Endothelial cell of umbilical vein (primary cell): ENCODE data around the gene ECM2. TPM values are rescaled to one million over a fixed set of nuclear protein-coding genes. Genes with fewer than 3 reads are reported as not detected.

Experiments
- BruUV-seq: library from RNA; stranded (reverse); fragments of 400-500 nt; replicated peaks from 2 replicates; lab custom pipeline; 2021; lab: Mats Ljungman, UMichigan
- CTCF ChIA-PET: fragments of 300-600, 350-600 bp; sonication (Branson Sonifier 250); formaldehyde crosslinking; loops from one replicate; lab custom pipeline; 2021; ENCODE audit warnings: antibody characterized with exemption, inconsistent platforms; lab: Charles Lee
- POLR2A ChIA-PET: fragments of 300-600, 350-600 bp; sonication (Branson Sonifier 250); formaldehyde crosslinking; loops from one replicate; lab custom pipeline; 2021; ENCODE audit warnings: antibody characterized with exemption, inconsistent platforms; lab: Charles Lee
- DNase-seq: peaks from one replicate; pipeline ENCODE4 v3.0.0-alpha.2; 2011; ENCODE audit warnings: low read depth, low spot score
- FAIRE-seq: peaks from 2 replicates; lab custom pipeline; 2011; peaks lifted over from hg19 to GRCh38; lab: Jason Lieb, UNC
- H2AFZ ChIP-seq: 2 replicates; pipeline ENCODE4 v1.6.0; 2012; ENCODE audit warnings: low read depth, low read length, control low read depth, inconsistent platforms
- H3K27ac ChIP-seq: 2 replicates; pipeline ENCODE4 v1.5.1; 2011; ENCODE audit warnings: low read depth, mild to moderate bottlenecking, control low read depth, low read length, moderate library complexity; ENCODE audit not compliant: insufficient read depth
- H3K27me3 ChIP-seq, 2 experiments: 2 replicates each; pipeline versions ENCODE4 v1.6.0 to v1.6.1; 2011; ENCODE audit warnings: low read length in 2 of 2, mixed read lengths in 1 of 2; ENCODE audit not compliant: control insufficient read depth in 2 of 2, insufficient read depth in 2 of 2
- H3K36me3 ChIP-seq, 2 experiments: 2 replicates in 1 of 2; 3 replicates in 1 of 2; pipeline ENCODE4 v1.5.1; 2011; ENCODE audit warnings: low read length in 2 of 2, mild to moderate bottlenecking in 1 of 2, moderate library complexity in 1 of 2; ENCODE audit not compliant: control insufficient read depth in 2 of 2, insufficient read depth in 2 of 2; ENCODE audit errors: extremely low read depth in 1 of 2
- H3K4me1 ChIP-seq: 3 replicates; pipeline ENCODE4 v1.5.1; 2011; ENCODE audit warnings: mild to moderate bottlenecking, low read length; ENCODE audit not compliant: control insufficient read depth, insufficient read depth; ENCODE audit errors: extremely low read depth
- H3K4me2 ChIP-seq: 2 replicates; pipeline ENCODE4 v1.6.1; 2011; ENCODE audit warnings: low read length, control low read depth, mixed read lengths; ENCODE audit not compliant: insufficient read depth
- H3K4me3 ChIP-seq, 3 experiments: fragments of 200-600 bp in 1 of 3; sonication (generic), shearing (Covaris generic) in 1 of 3; replicated peaks in 1 of 3; 2 replicates each; pipeline ENCODE4 v1.5.1; 2011 to 2016; ENCODE audit warnings: control low read depth in 3 of 3, low read length in 3 of 3, mild to moderate bottlenecking in 2 of 3, inconsistent platforms in 1 of 3, low read depth in 1 of 3, moderate library complexity in 1 of 3; ENCODE audit not compliant: insufficient read depth in 1 of 3
- H3K79me2 ChIP-seq: 2 replicates; pipeline ENCODE4 v1.6.0; 2012; ENCODE audit warnings: low read length, inconsistent platforms; ENCODE audit not compliant: control insufficient read depth, insufficient read depth
- H3K9ac ChIP-seq: replicated peaks from 2 replicates; pipeline ENCODE3; 2011; ENCODE audit warnings: low read length, control low read depth; ENCODE audit not compliant: insufficient read depth; ENCODE audit errors: extremely low read depth
- H3K9me1 ChIP-seq: replicated peaks from 3 replicates; pipeline ENCODE4 v1.6.0; 2011; ENCODE audit warnings: mild to moderate bottlenecking, low read length; ENCODE audit not compliant: control insufficient read depth, insufficient read depth; ENCODE audit errors: extremely low read depth
- H3K9me3 ChIP-seq: replicated peaks from 2 replicates; pipeline ENCODE4 v1.5.1; 2012; ENCODE audit warnings: low read length, inconsistent platforms; ENCODE audit not compliant: control insufficient read depth, insufficient read depth
- H4K20me1 ChIP-seq: replicated peaks from 2 replicates; pipeline ENCODE3; 2011; ENCODE audit warnings: mild to moderate bottlenecking, low read length; ENCODE audit not compliant: control insufficient read depth, insufficient read depth; ENCODE audit errors: extremely low read depth
- CTCF ChIP-seq, 2 donors: IDR thresholded peaks; 1 replicate in 1 of 2; 2 replicates in 1 of 2; pipeline ENCODE4 v1.5.1; 2011; ENCODE audit warnings: low read length in 2 of 2, mild to moderate bottlenecking in 2 of 2, moderate library complexity in 2 of 2, control low read depth in 1 of 2, inconsistent platforms in 1 of 2, low read depth in 1 of 2; ENCODE audit not compliant: insufficient read depth in 1 of 2; ENCODE audit errors: extremely low read depth in 1 of 2
- EZH2 ChIP-seq: IDR thresholded peaks from 2 replicates; pipeline ENCODE4 v1.6.1; 2012; ENCODE audit warnings: borderline replicate concordance, low read depth, mild to moderate bottlenecking, moderate library complexity, low read length, inconsistent platforms; ENCODE audit not compliant: severe bottlenecking
- GATA2 ChIP-seq: IDR thresholded peaks from 2 replicates; pipeline ENCODE4 v1.7.0; 2011; ENCODE audit warnings: low read depth, mild to moderate bottlenecking, moderate library complexity, mixed read lengths, low read length; ENCODE audit not compliant: insufficient read length, insufficient read depth
- MAX ChIP-seq: IDR thresholded peaks from 2 replicates; pipeline ENCODE4 v1.6.1; 2011; ENCODE audit not compliant: insufficient read depth, insufficient read length
- MYC ChIP-seq: IDR thresholded peaks from one replicate; pipeline ENCODE4 v1.6.1; 2011; ENCODE audit warnings: mild to moderate bottlenecking, low read depth, low read length
- dilution Hi-C: fragments of 300-500 bp; cut with MboI; formaldehyde crosslinking; loops from one replicate; pipeline ENCODE4 v1.15.0; 2019; ENCODE audit warnings: low sequenced_read_pairs; ENCODE audit not compliant: extremely low pct_ligation_motif_present
- intact Hi-C: fragments of 100-400 bp; cut with micrococcal nuclease; formaldehyde crosslinking; loops from one replicate; pipeline ENCODE4 v1.10.0; 2022
- polyA plus RNA-seq, 4 experiments: library from polyadenylated mRNA; depleted of rRNA in 3 of 4; stranded (reverse) in 3 of 4; unstranded in 1 of 4; fragments of >200 nt; gene quantifications; 2 replicates each; pipeline versions ENCODE4 v1.2.1 to v1.2.3, GENCODE V29; 2011 to 2012; ENCODE audit warnings: missing spikeins in 1 of 4
- total RNA-seq: library from RNA; stranded (reverse); gene quantifications from 2 replicates; pipeline ENCODE4 v1.2.3, GENCODE V29; 2021

ECM2 gene
- total and polyA plus RNA-seq, 2 donors (not counting 3 experiments of a cell fraction or from before 2014, with no cell fraction given): 0.03 TPM; not detected in 1

GRCh38 chr9:92508018-92508820, 27.6 kb downstream of the ECM2 start:
- Histone ChIP-seq H3K4me1 (no peaks in the 10 kb centered on the region), H4K20me1 (no peaks in the 10 kb centered on the region), H3K79me2 (no peaks in the 10 kb centered on the region), H3K4me2 (no peak overlapping the region), H3K36me3 (no peaks in the 10 kb centered on the region), H3K27me3 (no peaks in the 10 kb centered on the region), H3K9me3 (no peaks in the 10 kb centered on the region), H3K9ac (no peak overlapping the region), H3K9me1 (no peaks in the 10 kb centered on the region), H3K4me3 (no peak overlapping the region), H2AFZ (no peak overlapping the region), H3K27ac (no peak overlapping the region)
- no peak for TF ChIP-seq CTCF (IDR thresholded peaks at IDR 0.05; ENCODE audit: extremely low read depth in 1 of 2, insufficient read depth in 1 of 2, low read depth in 1 of 2, low read length in 2 of 2)
- no peak for TF ChIP-seq MYC
- CTCF ChIA-PET: no interaction called here
- intact Hi-C loops: no loop called here
- no TSS peak for BruUV-seq
- DNase-seq (no peak), FAIRE-seq (no peak)
- dilution Hi-C loops: no loop called here
- POLR2A ChIA-PET: no interaction called here

GRCh38 chr9:92507496-92507895, 28.3 kb downstream of the ECM2 start:
- no peak for TF ChIP-seq GATA2
- TF ChIP-seq EZH2: no peak
- no peak for TF ChIP-seq MAX
- Histone ChIP-seq H3K4me1 (no peaks in the 10 kb centered on the region), H3K36me3 (no peaks in the 10 kb centered on the region), H2AFZ (no peak overlapping the region), H3K9me3 (no peaks in the 10 kb centered on the region), H3K27ac (no peak overlapping the region), H3K27me3 (no peaks in the 10 kb centered on the region), H3K79me2 (no peaks in the 10 kb centered on the region), H3K9me1 (no peaks in the 10 kb centered on the region), H3K9ac (no peak overlapping the region), H3K4me2 (no peak overlapping the region), H3K4me3 (no peak overlapping the region), H4K20me1 (no peaks in the 10 kb centered on the region)
- POLR2A ChIA-PET: no interaction called here
- intact Hi-C loops (no loop called here), dilution Hi-C loops (no loop called here)
- DNase-seq: no peak
- no peak for FAIRE-seq
- no TSS peak for BruUV-seq
- CTCF ChIA-PET: no interaction called here
